GM21723 (cell line): ENCODE results near the gene PSMA5.

ENCODE experiments used
- ATAC-seq: cut with Tn5 transposase; IDR thresholded peaks from one replicate; pipeline ENCODE4 v1.9.1; 2021; ENCODE audit warnings: mild to moderate bottlenecking, moderate library complexity; ENCODE audit not compliant: unreplicated experiment

The PSMA5 gene

DNA sequence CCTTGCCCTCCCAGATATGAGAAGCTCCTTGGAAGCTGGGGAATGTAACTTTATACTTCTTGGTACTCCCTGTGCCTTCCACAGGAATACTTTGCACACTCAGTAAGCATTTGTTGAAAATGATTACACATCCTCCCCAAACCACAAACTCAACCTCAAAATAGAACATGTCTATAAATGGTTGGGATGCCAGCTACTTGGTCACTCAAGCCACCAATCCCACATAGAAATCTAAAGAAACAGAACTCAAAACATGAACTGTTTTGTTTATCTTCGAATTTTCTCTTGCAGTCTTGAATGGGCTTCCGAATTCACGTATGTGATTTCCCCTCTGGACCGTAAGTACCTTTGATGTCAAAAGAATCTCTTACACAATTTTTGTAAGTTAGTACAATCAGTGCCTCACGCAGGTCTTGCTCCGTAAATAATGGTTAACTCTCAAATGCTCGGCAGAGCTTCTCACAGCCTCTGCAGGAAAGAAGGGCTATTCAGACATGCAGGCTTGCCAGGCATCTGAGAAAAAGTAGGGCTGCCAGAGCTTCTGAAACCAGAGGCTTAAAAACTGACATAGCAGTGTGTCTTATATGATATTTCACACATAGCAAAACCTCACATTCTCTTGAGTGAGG is 55.4 kb downstream of the PSMA5 start:
- no peak for ATAC-seq

- no peak for ATAC-seq
Observed at GRCh38 chr1:109369167-109369746, 57.0 kb downstream of the PSMA5 start.

- ATAC-seq: no peak
Observed at GRCh38 chr1:109368464-109368863, 57.8 kb downstream of the PSMA5 start.

DNA sequence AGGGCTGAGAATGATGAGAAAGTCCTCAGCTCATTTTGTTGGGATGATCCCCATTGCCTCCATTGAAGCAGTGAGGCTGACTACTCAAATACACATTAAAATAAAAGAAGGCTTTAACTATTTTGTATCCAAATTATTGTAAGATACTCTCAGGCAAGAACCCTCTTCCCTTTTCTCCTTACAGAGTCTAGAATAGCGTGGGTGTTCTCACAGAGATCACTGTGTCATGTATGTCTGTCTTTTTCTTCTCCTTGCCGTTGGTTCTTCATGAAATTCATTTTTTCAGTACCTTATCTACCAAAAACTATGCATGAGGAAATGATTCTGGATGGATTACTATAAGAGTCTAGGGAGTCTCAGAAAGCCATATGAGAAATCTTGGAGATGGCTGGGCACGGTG is 58.6 kb downstream of the PSMA5 start:
- ATAC-seq: no peak

DNA sequence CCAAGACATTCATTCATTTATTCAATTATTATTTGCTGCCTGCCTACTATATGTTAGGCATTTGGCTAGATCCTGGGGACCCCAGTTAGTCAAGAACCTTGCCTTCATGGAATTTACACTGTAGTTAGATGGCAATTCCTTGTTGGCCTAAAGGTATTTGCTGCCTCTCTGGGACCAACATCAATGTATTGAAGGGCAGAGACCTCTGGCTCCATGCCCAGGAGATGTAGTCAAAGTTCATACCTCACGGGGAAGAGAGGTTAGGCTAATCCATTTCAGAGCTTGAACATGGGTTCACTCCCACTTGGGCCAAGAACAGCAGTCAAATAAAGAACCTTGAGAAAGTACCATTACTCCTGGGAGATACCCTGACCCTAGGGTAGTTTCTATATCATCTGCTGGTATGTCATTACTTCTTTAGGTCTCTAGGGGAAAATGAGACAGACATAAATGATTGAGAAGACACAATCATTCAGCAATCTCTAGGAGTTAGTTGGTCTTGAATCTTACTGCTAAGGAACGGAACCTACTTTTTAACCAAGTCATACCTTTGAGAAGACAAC is 60.5 kb downstream of the PSMA5 start:
- ATAC-seq: no peak

DNA sequence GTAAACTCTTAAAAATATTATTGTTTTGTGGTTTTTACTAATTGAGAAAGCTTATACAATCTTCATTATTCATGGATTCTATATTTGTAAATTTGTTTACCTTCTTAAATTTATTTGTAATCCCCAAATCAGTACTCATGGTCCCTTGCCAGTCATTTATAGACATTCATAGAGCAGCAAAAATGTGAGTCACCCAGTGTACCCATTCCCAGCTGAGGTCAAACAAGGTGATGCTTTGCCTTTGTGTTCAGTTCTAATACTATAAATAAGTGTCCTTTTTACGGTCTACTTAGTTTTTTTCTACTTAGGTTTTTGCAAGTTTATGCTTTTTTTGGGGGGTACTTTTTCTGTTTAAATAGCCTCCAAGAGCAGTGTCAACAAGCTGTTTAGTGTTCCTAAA is 64.6 kb downstream of the PSMA5 start:
- no peak for ATAC-seq

DNA sequence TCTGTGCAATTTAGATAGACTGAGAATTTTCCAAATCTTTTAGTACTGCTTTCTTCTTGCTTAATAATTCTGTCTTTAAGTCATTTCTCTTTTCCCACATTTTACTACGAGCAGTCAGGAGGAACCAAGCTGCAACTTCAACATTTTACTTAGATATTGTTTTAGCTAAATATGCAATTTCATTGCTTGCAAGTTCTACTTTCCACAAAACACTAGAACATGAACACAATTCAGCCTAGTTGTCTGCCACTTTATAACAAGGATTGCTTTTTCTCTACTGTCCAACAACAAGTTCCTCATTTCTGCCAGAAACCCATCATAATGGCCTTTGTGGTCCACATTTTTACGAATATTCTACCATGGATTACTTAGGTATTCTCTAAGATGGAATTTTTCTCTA is 65.2 kb downstream of the PSMA5 start:
- no peak for ATAC-seq

GRCh38 chr1:109357616-109358015 is 68.6 kb downstream of the PSMA5 start:
- ATAC-seq: no peak

DNA sequence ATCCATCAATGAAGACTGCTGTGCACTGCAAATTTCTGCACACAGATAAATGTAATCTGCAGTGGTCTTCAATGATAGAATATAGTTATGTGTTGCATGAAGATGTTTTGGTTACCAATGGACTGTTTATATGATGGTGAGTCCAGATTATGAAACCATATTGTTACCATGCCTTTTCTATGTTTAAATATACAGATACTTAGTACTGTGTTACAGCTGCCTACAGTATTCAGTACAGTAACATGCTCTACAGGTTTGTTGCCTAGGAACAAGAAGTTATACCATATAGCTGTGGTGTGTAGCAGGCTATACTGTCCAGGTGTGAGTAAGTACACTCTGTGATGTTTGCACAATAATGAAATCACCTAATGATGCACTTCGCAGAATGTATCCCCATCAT is 69.3 kb downstream of the PSMA5 start:
- ATAC-seq: no peak

GRCh38 chr1:109356505-109356904 is 69.7 kb downstream of the PSMA5 start:
- ATAC-seq: no peak

DNA sequence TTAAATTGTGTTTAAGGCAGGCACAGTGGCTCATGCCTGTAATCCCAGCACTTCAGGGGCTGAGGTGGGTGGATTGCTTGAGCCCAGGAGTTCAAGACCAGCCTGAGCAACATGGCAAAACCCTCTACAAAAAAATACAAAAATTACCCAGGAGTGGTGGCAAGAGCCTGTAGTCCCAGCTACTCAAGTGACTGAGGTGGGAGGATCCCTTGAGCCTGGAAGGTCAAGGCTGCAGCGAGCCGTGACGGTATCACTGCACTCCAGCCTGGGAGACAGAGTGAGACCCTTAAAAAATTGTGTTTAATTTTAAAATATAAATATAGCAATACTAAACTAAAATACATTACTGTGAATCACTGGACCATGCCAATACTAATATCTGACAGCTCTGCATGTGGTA is 71.3 kb downstream of the PSMA5 start:
- ATAC-seq: no peak

DNA sequence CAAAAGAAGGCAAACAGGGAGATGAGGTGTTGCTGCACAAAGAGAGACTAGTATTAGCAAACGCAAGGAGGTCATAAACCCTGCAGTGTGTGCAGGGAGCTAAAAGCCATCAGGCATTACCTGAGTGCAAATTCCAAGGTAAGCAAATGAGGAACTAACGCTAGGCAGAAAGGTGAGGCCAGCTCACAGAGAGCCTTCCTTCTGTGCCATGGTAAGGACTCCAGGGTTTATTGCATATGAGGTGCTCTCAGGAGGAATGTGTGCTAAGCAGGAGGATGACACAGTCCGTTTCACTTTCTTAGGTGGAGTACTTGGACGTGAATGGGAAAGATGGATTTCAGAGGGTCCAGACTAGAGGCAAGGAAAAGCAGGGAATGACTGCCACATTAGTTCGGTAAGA is 74.8 kb downstream of the PSMA5 start:
- ATAC-seq: no peak

- no peak for ATAC-seq
Observed at GRCh38 chr1:109350655-109351054, 75.6 kb downstream of the PSMA5 start.

GRCh38 chr1:109350182-109350581 is 76.1 kb downstream of the PSMA5 start:
- ATAC-seq: no peak
